ENCODE data around the gene GSPT1.

- TF ChIP-seq ZBTB7A (IDR thresholded peaks at IDR 0.05; ENCODE audit: borderline replicate concordance, control insufficient read depth, low read depth, low read length) (no peak), ZBTB49 (CRISPR knock-in tag; IDR thresholded peaks at IDR 0.05; ENCODE audit: borderline replicate concordance) (no peak), CTCF (IDR thresholded peaks at IDR 0.05 in 2 of 3, conservative IDR thresholded peaks at IDR 0.05 in 1 of 3; ENCODE audit: insufficient read depth in 2 of 3, low read depth in 1 of 3, low read length in 3 of 3) (no peak)
Measured at GRCh38 chr16:11896486-11897176, 19.1 kb downstream of the GSPT1 start.

Measured in K562 (cell line).